ENCODE data around the gene AFF2.

The AFF2 gene

DNA sequence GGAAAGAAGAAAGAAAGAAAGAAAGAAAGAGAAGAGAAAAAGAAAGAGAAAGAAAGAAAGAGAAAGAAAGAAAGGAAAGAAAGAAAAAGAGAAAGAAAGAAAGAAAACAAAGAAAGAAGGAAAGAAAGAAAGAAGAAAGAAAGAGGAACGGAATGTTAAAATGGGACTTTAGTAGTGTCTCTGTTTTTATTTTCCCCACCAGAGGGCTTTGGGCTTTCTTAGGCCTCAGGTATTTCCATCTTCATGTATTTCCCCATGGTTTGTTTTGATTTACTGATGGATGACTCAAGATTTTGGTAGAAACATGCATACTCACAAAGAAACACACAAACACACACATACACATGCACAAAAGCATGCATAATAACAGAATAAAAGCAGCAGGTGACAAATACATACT lies 181.2 kb downstream of the AFF2 start:
- no peaks in the 10 kb centered on the region for H3K9me3 ChIP-seq (replicated peaks; ENCODE audit: insufficient read depth, low read length)
- H3K27me3 ChIP-seq (replicated peaks; ENCODE audit: insufficient read depth, low read length): no peaks in the 10 kb centered on the region
- DNase-seq: no peak
- no peak overlapping the region for H2AFZ ChIP-seq (ENCODE audit: low read length)
- no peaks in the 10 kb centered on the region for H4K20me1 ChIP-seq (ENCODE audit: insufficient read depth, low read length)
- no peak overlapping the region for H3K27ac ChIP-seq (ENCODE audit: low read length)
- no peaks in the 10 kb centered on the region for H3K4me1 ChIP-seq (ENCODE audit: low read length)
- no peak overlapping the region for H3K4me2 ChIP-seq (ENCODE audit: low read depth, low read length)
- TF ChIP-seq, protein P1, sequence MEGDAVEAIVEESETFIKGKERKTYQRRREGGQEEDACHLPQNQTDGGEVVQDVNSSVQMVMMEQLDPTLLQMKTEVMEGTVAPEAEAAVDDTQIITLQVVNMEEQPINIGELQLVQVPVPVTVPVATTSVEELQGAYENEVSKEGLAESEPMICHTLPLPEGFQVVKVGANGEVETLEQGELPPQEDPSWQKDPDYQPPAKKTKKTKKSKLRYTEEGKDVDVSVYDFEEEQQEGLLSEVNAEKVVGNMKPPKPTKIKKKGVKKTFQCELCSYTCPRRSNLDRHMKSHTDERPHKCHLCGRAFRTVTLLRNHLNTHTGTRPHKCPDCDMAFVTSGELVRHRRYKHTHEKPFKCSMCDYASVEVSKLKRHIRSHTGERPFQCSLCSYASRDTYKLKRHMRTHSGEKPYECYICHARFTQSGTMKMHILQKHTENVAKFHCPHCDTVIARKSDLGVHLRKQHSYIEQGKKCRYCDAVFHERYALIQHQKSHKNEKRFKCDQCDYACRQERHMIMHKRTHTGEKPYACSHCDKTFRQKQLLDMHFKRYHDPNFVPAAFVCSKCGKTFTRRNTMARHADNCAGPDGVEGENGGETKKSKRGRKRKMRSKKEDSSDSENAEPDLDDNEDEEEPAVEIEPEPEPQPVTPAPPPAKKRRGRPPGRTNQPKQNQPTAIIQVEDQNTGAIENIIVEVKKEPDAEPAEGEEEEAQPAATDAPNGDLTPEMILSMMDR (IDR thresholded peaks at IDR 0.05; ENCODE audit: low read length): no peak
- no peak for TF ChIP-seq EZH2phosphoT487 (IDR thresholded peaks at IDR 0.05; ENCODE audit: low read length)
- no peak for TF ChIP-seq EZH2 (optimal IDR thresholded peaks at IDR 0.05; ENCODE audit: low read depth, low read length)
- no peak overlapping the region for H3K9ac ChIP-seq (ENCODE audit: low read length)
- no peaks in the 10 kb centered on the region for H3F3A ChIP-seq (ENCODE audit: insufficient read depth, low read length)
- H3K36me3 ChIP-seq (replicated peaks; ENCODE audit: insufficient read depth, low read length): no peaks in the 10 kb centered on the region
- no peak overlapping the region for H3K4me3 ChIP-seq (ENCODE audit: low read length)
- no peaks in the 10 kb centered on the region for H3K9me2 ChIP-seq (replicated peaks; ENCODE audit: insufficient read depth, low read length)
- H3K79me2 ChIP-seq (ENCODE audit: low read length): no peaks in the 10 kb centered on the region

DNA sequence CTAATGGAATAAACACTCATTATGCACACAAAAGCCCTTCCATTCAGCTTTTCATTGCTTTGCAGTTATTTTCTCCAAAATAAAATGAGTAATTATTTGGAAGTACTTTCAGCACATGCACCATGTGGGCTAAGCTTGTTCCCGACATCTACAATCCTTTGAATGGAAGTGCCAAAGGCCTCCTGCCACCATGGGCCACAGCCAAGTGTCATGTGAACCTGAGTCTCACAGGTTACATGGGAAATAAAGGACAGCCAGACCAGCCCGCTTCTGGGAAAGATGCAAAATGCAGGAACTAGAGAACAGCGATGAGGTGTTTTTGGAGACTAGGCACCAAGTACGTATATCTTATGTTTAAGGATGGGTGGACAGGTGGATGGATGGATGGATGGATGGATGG lies 181.8 kb downstream of the AFF2 start:
- no peaks in the 10 kb centered on the region for H3K79me2 ChIP-seq (ENCODE audit: low read length)
- no peak overlapping the region for H3K27ac ChIP-seq (ENCODE audit: low read length)
- no peak overlapping the region for H3K4me3 ChIP-seq (ENCODE audit: low read length)
- H4K20me1 ChIP-seq (ENCODE audit: insufficient read depth, low read length): no peaks in the 10 kb centered on the region
- H3K27me3 ChIP-seq (replicated peaks; ENCODE audit: insufficient read depth, low read length): no peaks in the 10 kb centered on the region
- no peaks in the 10 kb centered on the region for H3K9me2 ChIP-seq (replicated peaks; ENCODE audit: insufficient read depth, low read length)
- H3F3A ChIP-seq (ENCODE audit: insufficient read depth, low read length): no peaks in the 10 kb centered on the region
- H3K4me2 ChIP-seq (ENCODE audit: low read depth, low read length): no peak overlapping the region
- no peak for TF ChIP-seq EZH2 (optimal IDR thresholded peaks at IDR 0.05; ENCODE audit: low read depth, low read length)
- no peak for TF ChIP-seq EZH2phosphoT487 (IDR thresholded peaks at IDR 0.05; ENCODE audit: low read length)
- TF ChIP-seq, protein P1 (IDR thresholded peaks at IDR 0.05; ENCODE audit: low read length): no peak
- H3K4me1 ChIP-seq (ENCODE audit: low read length): no peaks in the 10 kb centered on the region
- DNase-seq: no peak
- no peak overlapping the region for H3K9ac ChIP-seq (ENCODE audit: low read length)
- no peaks in the 10 kb centered on the region for H3K9me3 ChIP-seq (replicated peaks; ENCODE audit: insufficient read depth, low read length)
- H3K36me3 ChIP-seq (replicated peaks; ENCODE audit: insufficient read depth, low read length): no peaks in the 10 kb centered on the region
- no peak overlapping the region for H2AFZ ChIP-seq (ENCODE audit: low read length)

DNA sequence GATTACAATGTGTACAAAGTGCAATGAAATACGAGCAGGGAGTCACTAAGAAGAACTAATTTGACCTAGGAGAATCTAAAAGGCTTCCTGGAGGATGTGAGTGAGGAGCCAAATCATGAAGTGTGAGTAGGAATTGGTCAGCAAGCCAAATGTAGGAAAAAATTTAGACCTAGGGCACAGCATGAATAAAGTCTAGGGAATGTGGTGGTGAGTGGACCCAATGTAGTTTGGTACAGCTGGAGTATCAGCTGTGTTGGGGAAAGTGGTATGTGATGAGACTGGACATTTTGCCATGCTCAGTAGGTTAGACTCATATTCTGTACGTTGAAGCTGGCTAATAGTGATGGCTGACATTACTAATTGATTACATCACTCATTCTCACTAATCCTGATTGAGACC lies 191.0 kb downstream of the AFF2 start:
- H4K20me1 ChIP-seq (ENCODE audit: insufficient read depth, low read length): no peaks in the 10 kb centered on the region
- H3K9me3 ChIP-seq (replicated peaks; ENCODE audit: insufficient read depth, low read length): no peaks in the 10 kb centered on the region
- H3K9me2 ChIP-seq (replicated peaks; ENCODE audit: insufficient read depth, low read length): no peaks in the 10 kb centered on the region; the same call in 1 of the 2 replicates
- H3K27ac ChIP-seq (ENCODE audit: low read length): no peak overlapping the region
- no peaks in the 10 kb centered on the region for H3K27me3 ChIP-seq (replicated peaks; ENCODE audit: insufficient read depth, low read length)
- H3K79me2 ChIP-seq (ENCODE audit: low read length): no peaks in the 10 kb centered on the region
- no peak overlapping the region for H2AFZ ChIP-seq (ENCODE audit: low read length)
- H3K4me2 ChIP-seq (ENCODE audit: low read depth, low read length): no peak overlapping the region
- TF ChIP-seq EZH2phosphoT487 (IDR thresholded peaks at IDR 0.05; ENCODE audit: low read length) (no peak), EZH2 (optimal IDR thresholded peaks at IDR 0.05; ENCODE audit: low read depth, low read length) (no peak)
- TF ChIP-seq, protein P1 (IDR thresholded peaks at IDR 0.05; ENCODE audit: low read length): no peak
- DNase-seq: no peak
- H3K36me3 ChIP-seq (replicated peaks; ENCODE audit: insufficient read depth, low read length): no peaks in the 10 kb centered on the region
- H3K4me3 ChIP-seq (ENCODE audit: low read length): no peak overlapping the region
- no peaks in the 10 kb centered on the region for H3F3A ChIP-seq (ENCODE audit: insufficient read depth, low read length)
- H3K4me1 ChIP-seq (ENCODE audit: low read length): no peaks in the 10 kb centered on the region
- H3K9ac ChIP-seq (ENCODE audit: low read length): no peak overlapping the region
